Uterus (tissue), 4 donors: ENCODE data around the gene PLAAT5. TPM values are rescaled to one million over a fixed set of nuclear protein-coding genes. Genes with fewer than 3 reads are reported as not detected.

Source experiments
- DNase-seq, 2 donors: peaks; one replicate each; pipeline ENCODE4 v3.0.0-alpha.2; 2019 to 2020
- H3K27ac ChIP-seq, 2 donors: fragments of 200-600 bp; sonication (generic); 1 replicate in 1 of 2; 2 replicates in 1 of 2; pipeline ENCODE4 v1.5.1; 2016 to 2018
- H3K27me3 ChIP-seq, 2 donors: fragments of 200-600 bp; sonication (generic); one replicate each; pipeline ENCODE4 v1.5.1; 2018 to 2019; ENCODE audit warnings: control low read depth in 1 of 2
- H3K36me3 ChIP-seq, 2 donors: fragments of 200-600 bp; sonication (generic); one replicate each; pipeline ENCODE4 v1.5.1; 2019; ENCODE audit warnings: control low read depth in 1 of 2
- H3K4me1 ChIP-seq, 2 donors: fragments of 200-600 bp; sonication (generic); one replicate each; pipeline ENCODE4 v1.5.1; 2018 to 2019; ENCODE audit warnings: control low read depth in 1 of 2
- H3K4me3 ChIP-seq, 2 donors: fragments of 200-600 bp; sonication (generic); 1 replicate in 1 of 2; 2 replicates in 1 of 2; pipeline ENCODE4 v1.5.1; 2018 to 2019; ENCODE audit warnings: mild to moderate bottlenecking in 1 of 2
- H3K9me3 ChIP-seq, 2 donors: fragments of 200-600 bp; sonication (generic); one replicate each; pipeline ENCODE4 v1.5.1; 2019; ENCODE audit warnings: control low read depth in 1 of 2
- CTCF ChIP-seq, 4 experiments: fragments of 200-600 bp in 2 of 4; fragments of 450-650 bp in 2 of 4; sonication (generic) in 2 of 4; IDR thresholded peaks; one replicate each; pipeline ENCODE4 v1.5.1; 2016 to 2019; ENCODE audit warnings: antibody characterized with exemption in 4 of 4, mild to moderate bottlenecking in 2 of 4, moderate library complexity in 1 of 4
- POLR2A ChIP-seq, 2 donors: fragments of 450-650 bp; IDR thresholded peaks; one replicate each; pipeline ENCODE4 v1.6.1; 2016; ENCODE audit warnings: antibody characterized with exemption in 2 of 2, mild to moderate bottlenecking in 1 of 2, moderate library complexity in 1 of 2
- intact Hi-C: fragments of 100-400 bp; cut with DNase I; formaldehyde crosslinking; loops from one replicate; pipeline ENCODE4 v1.15.1; 2023; ENCODE audit warnings: low total_unique reads
- total RNA-seq, 4 donors: library from RNA; depleted of rRNA in 3 of 4; stranded (reverse); fragments of >200 nt in 3 of 4; gene quantifications; one replicate each; pipeline versions ENCODE4 v1.1.0 to v1.2.4, GENCODE V29; 2014 to 2023
- donor health status: DM: yes; HTN: yes; CAD: no.

The PLAAT5 gene
- total RNA-seq, 4 donors from 2014 or later: 0.29 to 4.2 (median 3.7) TPM; not detected in 1

- Histone ChIP-seq H3K4me1 (no peaks in the 10 kb centered on the region), H3K9me3 (no peaks in the 10 kb centered on the region), H3K27me3 (no peaks in the 10 kb centered on the region), H3K36me3 (no peaks in the 10 kb centered on the region), H3K27ac (no peak overlapping the region), H3K4me3 (no peak overlapping the region)
- intact Hi-C loops: no loop called here
- DNase-seq: no peak
- TF ChIP-seq POLR2A (IDR thresholded peaks at IDR 0.05): no peak
- no peak for TF ChIP-seq CTCF (IDR thresholded peaks at IDR 0.05)
Measured at GRCh38 chr11:63470311-63470710, 20.7 kb downstream of the PLAAT5 start.

GRCh38 chr11:63462137-63462536 lies 28.8 kb downstream of the PLAAT5 start:
- intact Hi-C loops: no loop called here
- H3K27ac ChIP-seq: no peak overlapping the region
- H3K4me1 ChIP-seq: no peaks in the 10 kb centered on the region
- H3K27me3 ChIP-seq: no peaks in the 10 kb centered on the region
- TF ChIP-seq CTCF (IDR thresholded peaks at IDR 0.05): no peak
- no peak for TF ChIP-seq POLR2A (IDR thresholded peaks at IDR 0.05)
- no peaks in the 10 kb centered on the region for H3K9me3 ChIP-seq
- DNase-seq: no peak
- no peaks in the 10 kb centered on the region for H3K36me3 ChIP-seq
- H3K4me3 ChIP-seq: no peak overlapping the region

GRCh38 chr11:63459586-63459985 lies 31.4 kb downstream of the PLAAT5 start:
- H3K4me1 ChIP-seq: no peaks in the 10 kb centered on the region
- H3K36me3 ChIP-seq: no peaks in the 10 kb centered on the region
- no peaks in the 10 kb centered on the region for H3K9me3 ChIP-seq
- H3K27me3 ChIP-seq: no peaks in the 10 kb centered on the region
- TF ChIP-seq CTCF (IDR thresholded peaks at IDR 0.05) (no peak), POLR2A (IDR thresholded peaks at IDR 0.05) (no peak)
- intact Hi-C loops: no loop called here
- no peak overlapping the region for H3K4me3 ChIP-seq
- H3K27ac ChIP-seq: no peak overlapping the region
- no peak for DNase-seq

GRCh38 chr11:63448646-63449045 lies 42.3 kb downstream of the PLAAT5 start:
- TF ChIP-seq CTCF (IDR thresholded peaks at IDR 0.05): no peak
- no peak for TF ChIP-seq POLR2A (IDR thresholded peaks at IDR 0.05)
- Histone ChIP-seq H3K9me3 (no peaks in the 10 kb centered on the region), H3K27me3 (no peaks in the 10 kb centered on the region), H3K4me1 (no peaks in the 10 kb centered on the region), H3K27ac (no peak overlapping the region), H3K36me3 (no peaks in the 10 kb centered on the region), H3K4me3 (no peak overlapping the region)
- intact Hi-C loops: no loop called here
- DNase-seq: no peak

- H3K4me1 ChIP-seq: no peaks in the 10 kb centered on the region
- no peak for TF ChIP-seq POLR2A (IDR thresholded peaks at IDR 0.05)
- no peak for TF ChIP-seq CTCF (IDR thresholded peaks at IDR 0.05)
- H3K4me3 ChIP-seq: no peak overlapping the region
- H3K27me3 ChIP-seq: no peaks in the 10 kb centered on the region
- intact Hi-C loops: no loop called here
- H3K36me3 ChIP-seq: no peaks in the 10 kb centered on the region
- H3K9me3 ChIP-seq: no peaks in the 10 kb centered on the region
- DNase-seq: no peak
- H3K27ac ChIP-seq: no peak overlapping the region
Measured at GRCh38 chr11:63445720-63446119, 45.2 kb downstream of the PLAAT5 start.
